22Rv1 (cell line): ENCODE measurements around the gene C1orf185.
"Not testable (repeated sequence)": the region's sequence is repeated elsewhere in the genome, so short reads cannot be mapped to it uniquely, and the experiment has no call there.

Source experiments
- H3K27ac ChIP-seq: fragments of 450-650 bp; 2 replicates; pipeline ENCODE4 v1.5.1; 2017
- ZFX ChIP-seq: fragments of 450-650 bp; IDR thresholded peaks from 2 replicates; pipeline ENCODE4 v1.6.1; 2017; ENCODE audit warnings: antibody characterized with exemption, borderline replicate concordance
- TF ChIP-seq, protein P1 (sequence below): fragments of 450-650 bp; IDR thresholded peaks from 2 replicates; pipeline ENCODE4 v1.5.1; 2017; ENCODE audit warnings: mild to moderate bottlenecking

C1orf185 gene

DNA sequence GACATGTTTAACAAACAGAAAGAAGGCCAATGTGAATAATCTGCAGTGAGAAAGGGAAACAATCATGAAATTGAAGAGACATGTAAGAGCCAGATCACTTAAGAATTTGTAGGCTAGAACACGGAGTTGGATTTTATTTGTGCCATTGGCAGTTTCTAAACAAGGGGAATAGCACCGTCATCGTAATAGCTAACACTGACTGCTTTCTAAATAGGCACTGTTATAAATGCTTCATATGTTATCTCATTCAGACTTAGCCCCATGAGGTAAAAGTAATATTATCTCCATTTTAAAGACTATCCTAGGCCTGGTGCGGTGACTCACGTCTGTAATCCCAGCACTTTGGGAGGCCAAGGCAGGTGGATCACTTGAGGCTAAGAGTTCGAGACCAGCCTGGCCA lies 12.1 kb downstream of the C1orf185 start:
- TF ChIP-seq ZFX: no peak
- TF ChIP-seq, protein P1, sequence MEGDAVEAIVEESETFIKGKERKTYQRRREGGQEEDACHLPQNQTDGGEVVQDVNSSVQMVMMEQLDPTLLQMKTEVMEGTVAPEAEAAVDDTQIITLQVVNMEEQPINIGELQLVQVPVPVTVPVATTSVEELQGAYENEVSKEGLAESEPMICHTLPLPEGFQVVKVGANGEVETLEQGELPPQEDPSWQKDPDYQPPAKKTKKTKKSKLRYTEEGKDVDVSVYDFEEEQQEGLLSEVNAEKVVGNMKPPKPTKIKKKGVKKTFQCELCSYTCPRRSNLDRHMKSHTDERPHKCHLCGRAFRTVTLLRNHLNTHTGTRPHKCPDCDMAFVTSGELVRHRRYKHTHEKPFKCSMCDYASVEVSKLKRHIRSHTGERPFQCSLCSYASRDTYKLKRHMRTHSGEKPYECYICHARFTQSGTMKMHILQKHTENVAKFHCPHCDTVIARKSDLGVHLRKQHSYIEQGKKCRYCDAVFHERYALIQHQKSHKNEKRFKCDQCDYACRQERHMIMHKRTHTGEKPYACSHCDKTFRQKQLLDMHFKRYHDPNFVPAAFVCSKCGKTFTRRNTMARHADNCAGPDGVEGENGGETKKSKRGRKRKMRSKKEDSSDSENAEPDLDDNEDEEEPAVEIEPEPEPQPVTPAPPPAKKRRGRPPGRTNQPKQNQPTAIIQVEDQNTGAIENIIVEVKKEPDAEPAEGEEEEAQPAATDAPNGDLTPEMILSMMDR: no peak
- no peak overlapping the region for H3K27ac ChIP-seq

DNA sequence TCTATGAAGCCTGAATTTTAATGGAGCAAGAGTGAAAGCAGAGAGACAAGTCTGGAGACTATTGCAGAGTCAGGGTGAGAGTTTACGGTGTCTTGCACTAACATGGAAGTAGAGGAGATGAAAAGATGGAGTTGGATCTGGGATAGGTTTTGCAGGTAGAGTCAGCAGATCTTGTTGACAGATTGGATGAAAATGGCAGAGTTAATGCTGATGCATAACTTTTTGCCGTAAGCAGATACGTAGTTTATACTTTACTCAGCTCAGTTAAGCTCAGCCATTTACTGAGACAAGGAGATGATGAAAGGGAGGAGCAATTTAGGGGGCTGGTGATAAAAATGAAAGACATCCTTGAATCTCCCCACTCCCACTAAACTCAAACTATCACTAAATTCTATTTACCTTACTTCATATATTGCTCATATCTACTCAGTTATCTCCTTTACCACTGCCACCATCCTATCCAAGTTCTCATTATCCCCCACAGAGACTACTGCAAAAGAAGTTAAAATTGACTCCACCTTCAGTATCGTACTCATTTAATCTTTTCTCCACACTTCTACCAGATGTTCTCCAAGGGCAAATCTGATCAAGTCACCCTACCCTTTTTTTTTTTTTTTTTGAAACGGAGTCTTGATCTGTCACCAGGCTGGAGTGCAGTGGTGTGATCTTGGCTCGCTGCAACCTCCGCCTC lies 13.8 kb downstream of the C1orf185 start:
- TF ChIP-seq, protein P1: no peak
- no peak for TF ChIP-seq ZFX
- no peak overlapping the region for H3K27ac ChIP-seq

DNA sequence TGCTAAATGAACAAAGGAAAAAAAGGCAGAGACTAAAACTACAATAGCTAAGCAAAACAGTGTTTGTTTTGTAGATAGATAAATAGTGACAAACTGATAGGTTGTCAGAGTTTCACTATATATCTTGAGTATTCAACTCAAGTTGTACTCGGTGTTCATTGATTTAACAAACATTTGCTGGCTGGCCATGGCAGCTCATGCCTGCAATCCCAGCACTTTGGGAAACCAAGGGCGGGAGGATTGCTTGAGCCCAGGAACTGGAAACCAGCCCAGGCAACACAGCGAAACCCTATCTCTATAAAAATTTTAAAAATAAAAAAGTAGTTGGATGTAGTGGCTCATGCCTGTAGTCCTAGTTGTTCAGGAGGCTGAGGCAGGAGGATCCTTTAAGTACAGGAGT lies 17.3 kb downstream of the C1orf185 start:
- TF ChIP-seq, protein P1: no peak
- TF ChIP-seq ZFX: no peak
- no peak overlapping the region for H3K27ac ChIP-seq

DNA sequence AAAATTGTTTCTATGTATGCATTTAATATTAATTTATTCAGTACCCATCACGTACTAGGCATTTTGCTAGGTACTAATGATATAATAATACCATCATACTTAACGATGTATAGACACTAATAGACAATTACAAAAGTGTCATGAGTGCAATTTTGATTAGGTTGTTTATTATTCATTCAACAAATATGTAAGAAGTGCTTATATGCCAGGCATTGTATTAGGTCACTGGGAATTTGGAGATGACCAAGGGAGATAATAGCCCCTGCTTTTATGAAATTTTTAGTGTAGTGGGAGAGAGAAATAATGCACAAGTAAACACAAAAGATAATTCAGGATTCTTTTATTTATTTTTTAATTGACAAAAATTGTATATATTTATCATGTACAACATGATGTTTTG lies 18.6 kb downstream of the C1orf185 start:
- TF ChIP-seq, protein P1: no peak
- no peak overlapping the region for H3K27ac ChIP-seq

DNA sequence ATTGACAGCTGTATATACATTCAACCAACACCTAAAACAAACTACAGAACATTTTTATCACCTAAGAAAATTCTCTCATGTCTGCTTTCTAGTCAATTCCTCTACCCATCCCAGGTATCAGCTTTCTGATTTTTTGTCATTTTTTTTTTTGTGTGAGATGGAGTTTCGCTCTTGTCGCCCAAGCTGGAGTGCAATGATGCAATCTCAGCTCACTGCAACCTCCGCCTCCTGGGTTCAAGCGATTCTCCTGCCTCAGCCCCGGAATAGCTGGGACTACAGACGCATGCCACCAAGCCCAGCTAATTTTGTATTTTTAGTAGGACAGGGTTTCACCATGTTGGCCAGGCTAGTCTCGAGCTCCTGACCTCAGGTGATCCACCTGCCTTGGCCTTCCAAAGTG lies 25.1 kb downstream of the C1orf185 start:
- H3K27ac ChIP-seq: not testable (repeated sequence)

DNA sequence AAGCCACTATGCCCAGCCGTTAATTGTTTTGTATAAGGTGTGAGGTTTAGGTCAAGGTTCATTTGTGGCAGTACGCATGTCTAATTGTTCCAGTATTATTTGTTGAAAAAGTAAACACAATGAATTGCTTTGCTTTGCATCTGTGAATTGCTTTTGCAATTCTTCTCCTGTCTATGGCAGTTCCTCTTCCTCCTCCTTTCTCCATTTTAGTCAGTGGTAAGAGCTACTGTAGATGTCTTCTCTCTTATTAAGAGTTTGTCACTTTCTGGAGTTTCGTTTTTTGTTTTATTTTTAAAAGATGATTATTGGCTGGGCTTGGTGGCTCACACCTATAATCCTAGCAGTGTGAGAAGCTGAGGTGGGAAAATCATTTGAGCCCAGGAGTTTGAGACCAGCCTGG lies 29.2 kb downstream of the C1orf185 start:
- H3K27ac ChIP-seq: no peak overlapping the region
- TF ChIP-seq, protein P1: no peak
- no peak for TF ChIP-seq ZFX

DNA sequence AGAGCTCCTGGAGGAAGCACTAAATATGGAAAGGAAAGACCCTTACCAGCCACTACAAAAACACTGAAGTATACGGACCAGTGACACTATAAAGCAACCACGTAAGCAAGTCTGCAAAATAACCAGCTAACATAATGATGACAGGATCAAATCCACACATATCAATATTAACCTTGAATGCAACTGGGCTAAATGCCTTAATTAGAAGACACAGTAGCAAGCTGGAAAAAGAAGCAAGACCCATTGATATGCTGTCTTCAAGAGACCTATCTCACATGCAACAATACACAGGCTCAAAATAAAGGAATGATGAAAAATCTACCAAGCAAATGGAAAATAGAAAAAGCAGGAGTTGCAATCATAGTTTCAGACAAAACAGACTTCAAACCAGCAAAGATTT lies 31.0 kb downstream of the C1orf185 start:
- H3K27ac ChIP-seq: no peak overlapping the region
- TF ChIP-seq, protein P1: no peak
- no peak for TF ChIP-seq ZFX

DNA sequence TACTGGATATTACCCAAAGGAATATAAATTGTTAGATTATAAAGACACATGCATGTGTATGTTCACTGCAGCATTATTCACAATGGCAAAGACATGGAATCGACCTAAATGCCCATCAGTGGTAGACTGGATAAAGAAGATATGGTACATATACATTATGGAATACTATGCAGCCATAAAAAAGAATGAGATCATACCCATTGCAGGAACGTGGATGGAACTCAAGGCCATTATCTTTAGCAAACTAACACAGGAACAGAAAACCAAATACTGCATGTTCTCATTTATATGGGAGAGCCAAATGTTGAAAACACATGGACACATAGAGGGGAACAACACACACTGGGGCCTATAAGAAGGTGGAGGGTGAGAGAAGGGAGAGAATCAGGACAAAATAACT lies 35.7 kb downstream of the C1orf185 start:
- H3K27ac ChIP-seq: not testable (repeated sequence)
